Stimulated activated CD4-positive, alpha-beta T cell treated with anti-CD3 and anti-CD28 coated beads, Interleukin-4, amount 100 ng/mL, for 48 hours (primary cell): ENCODE results near the gene TAS2R60.
"Not testable (repeated sequence)": the region's sequence is repeated elsewhere in the genome, so short reads cannot be mapped to it uniquely, and the experiment has no call there.

Experiments used
- DNase-seq, 2 donors: peaks; one replicate each; pipeline ENCODE4 v3.0.0-alpha.2; 2020; ENCODE audit warnings: low read depth in 2 of 2

Gene TAS2R60

DNA sequence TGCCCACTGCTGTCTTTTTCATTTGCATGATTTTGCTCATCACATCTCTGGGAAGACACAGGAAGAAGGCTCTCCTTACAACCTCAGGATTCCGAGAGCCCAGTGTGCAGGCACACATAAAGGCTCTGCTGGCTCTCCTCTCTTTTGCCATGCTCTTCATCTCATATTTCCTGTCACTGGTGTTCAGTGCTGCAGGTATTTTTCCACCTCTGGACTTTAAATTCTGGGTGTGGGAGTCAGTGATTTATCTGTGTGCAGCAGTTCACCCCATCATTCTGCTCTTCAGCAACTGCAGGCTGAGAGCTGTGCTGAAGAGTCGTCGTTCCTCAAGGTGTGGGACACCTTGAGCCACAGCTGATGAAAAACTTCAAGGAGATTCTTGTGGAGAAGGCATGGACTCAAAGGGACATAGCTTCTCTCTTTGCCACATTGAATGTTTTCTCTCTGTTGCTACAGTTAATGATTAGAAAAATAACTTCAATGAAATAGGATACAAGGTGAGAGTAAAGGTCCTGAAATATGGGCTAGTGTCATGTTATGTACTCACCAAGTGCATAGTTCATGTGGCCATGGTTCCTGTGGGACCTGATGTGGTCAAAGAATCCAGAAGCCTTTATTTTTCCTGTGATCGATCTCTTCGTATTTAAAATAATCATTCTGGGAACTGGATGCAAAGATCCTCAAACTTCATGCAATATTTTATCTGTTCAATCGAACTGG, 970 bp downstream of the TAS2R60 start:
- DNase-seq = no peak

DNA sequence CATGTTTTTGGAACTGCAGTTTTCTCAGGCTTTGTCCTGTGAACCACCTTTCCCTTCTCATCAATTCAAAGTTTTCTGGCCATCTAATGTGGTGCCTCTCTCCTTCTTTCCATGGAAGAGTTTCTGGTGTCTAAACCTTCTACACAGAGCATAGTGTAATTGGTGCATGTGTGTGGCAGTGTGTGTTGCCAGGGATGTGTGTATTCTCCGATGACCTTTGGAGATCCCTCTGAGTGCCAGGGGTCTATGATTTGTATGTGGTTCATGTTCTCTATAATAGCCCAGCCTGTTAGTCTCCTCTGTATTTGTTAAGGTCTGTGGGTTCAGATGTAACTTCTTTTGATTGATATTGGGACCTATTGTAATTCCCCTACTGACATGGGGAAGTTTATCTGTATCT, 1.5 kb downstream of the TAS2R60 start:
- no peak for DNase-seq

DNA sequence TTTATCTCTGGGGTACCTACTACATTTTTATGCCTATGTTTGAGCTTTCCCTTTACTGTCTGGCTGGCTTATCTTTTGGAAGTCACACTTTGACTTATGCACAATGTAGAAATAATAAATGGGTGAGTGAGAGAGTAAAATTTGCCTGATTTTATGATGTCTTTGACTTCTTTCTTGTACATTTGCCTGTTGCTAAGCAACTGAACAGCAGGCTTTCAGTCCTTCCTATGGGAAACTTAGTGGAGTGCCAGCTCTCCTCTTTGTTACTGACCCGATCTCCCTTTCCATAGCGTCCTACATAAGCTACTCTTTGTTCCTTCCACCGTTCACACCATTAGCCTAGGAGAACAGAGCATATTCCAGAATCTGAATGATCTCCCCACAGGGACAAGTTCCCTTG, 4.2 kb downstream of the TAS2R60 start:
- no peak for DNase-seq

DNA sequence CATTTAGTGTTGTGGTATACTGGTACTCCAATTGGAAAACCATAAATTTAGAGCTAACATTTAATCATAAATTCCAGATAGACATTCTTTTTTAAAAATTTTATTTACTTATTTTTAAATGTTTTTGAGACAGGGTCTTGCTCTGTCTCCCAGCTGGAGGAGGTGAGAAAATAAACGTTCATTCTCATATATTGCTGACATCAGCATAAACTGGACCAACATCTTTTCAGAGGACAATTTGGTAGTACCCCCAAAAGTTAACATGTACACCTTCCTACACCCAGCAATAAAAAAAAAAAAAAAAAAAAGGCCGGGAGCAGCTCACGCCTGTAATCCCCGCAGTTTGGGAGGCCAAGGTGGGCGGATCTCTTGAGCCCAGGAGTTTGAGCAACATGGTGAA, 5.2 kb downstream of the TAS2R60 start:
- no peak for DNase-seq

DNA sequence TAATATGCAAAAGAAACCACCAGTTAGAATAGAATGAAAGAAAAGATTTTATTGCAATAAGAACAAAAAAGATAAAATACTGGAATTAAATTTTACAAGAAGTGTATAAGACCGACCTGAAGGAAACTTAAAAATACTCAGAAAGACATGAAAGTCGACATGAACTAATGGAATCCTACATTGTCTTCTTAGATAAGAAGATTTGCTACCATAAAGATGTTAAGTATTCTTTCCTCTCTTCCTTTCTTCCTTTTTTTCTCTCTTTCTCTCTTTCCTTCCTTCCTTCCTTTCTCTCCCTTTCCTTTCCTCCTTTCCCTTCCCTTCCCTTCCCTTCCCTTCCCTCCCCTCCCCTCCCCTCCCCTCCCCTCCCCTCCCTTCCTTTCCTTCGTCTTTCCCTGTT, 6.5 kb downstream of the TAS2R60 start:
- DNase-seq = no peak

DNA sequence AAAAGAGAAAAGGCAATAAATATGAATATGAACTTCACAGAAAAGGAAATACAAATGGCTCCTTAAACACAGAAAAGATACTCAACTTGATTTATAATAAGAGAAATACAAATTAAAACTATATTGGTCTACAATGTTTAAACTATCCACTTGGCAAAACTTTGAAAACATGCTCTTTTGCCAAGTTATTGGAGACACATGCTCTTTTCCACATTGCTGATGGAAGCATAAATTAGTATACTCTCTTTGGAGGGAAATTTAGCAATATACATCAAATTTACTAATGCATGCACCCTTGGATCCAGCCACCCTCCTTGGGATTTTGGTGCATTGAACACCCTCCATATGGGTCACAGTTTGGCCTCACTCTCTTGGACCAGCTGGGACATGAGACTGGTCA, 7.9 kb downstream of the TAS2R60 start:
- DNase-seq = no peak

DNA sequence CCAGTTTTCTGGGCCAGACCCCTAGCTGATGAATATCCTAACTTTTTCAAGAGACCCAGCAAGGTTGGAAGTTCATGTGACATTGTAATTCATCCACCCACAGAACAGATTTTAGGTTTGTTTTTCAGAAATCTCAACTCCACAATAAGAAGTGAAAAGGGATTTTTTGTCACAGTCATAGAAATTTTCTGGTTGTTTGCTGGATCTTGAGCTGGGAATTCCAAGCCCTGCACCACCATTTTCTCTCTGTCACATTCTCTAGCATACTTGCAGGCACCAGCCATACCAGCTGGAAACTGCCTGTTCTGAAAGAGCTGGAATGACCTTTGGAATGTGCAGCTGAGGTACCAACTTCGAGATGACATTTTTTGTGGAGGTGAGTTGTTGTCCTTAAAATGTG, 8.5 kb downstream of the TAS2R60 start:
- no peak for DNase-seq

DNA sequence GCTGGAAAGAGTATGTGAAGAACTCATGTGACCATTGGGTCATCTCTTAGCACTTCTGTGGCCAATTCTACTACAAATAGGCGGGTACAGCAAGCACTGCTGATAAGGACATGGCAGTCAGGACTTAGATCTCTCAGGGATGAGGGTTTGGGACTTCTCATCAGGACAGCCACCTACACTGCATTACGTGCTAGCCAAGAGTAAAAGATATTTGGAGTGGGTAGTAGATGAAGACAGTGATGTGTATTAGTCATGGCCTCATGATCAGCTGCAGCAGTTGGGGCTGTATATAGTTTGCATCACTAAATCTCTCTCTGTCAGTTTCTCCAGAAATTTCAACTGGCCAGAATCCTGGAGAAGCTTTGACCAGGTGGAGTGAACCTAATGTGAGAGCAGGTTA, 9.2 kb downstream of the TAS2R60 start:
- DNase-seq = no peak

DNA sequence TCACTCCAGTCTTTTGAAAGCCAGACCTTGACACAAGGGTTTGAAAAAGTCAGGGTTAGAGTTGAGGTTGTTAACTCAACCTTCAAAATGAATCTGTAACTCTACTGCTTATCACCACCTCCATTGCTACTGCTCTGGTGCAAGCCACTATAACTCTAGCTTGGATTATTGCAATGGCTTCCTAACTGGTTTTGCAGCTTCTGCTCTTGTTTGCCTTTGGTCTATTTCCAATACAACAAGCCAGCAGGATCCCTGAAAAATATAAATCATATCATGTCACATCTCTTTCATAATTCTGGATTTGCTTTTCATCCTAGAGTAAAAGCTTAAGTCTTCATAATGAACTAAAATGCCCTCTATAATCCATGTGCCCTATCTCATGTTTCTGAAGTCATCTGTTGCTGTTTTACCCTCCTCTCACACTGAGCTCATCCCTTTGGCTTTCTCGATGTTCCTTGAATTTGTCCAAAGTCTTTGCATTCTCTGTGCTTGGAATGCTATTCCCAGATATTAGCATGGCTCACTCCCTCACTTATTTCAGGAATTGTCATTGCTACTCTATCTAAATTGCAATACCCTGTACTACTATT, 10.9 kb downstream of the TAS2R60 start:
- no peak for DNase-seq

DNA sequence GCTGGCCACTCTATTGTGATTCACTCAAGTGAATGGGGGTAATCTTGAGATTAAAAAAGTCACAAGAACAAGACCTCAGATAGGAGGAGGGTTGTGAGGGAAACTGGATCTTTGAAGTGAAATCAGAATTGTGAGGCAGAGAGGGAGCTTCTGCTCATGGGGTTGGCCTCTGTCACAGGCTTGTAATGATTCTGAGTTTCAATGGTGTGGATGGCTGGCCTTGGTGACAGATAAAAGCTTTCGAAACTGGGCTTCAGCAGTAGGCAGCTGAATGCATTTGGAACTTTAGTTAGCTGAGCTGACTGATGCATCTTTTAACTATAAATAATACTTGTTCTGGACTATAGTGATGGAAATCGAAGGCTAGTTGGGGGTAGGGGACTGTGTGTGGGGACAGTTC, 12.2 kb downstream of the TAS2R60 start:
- DNase-seq = no peak

DNA sequence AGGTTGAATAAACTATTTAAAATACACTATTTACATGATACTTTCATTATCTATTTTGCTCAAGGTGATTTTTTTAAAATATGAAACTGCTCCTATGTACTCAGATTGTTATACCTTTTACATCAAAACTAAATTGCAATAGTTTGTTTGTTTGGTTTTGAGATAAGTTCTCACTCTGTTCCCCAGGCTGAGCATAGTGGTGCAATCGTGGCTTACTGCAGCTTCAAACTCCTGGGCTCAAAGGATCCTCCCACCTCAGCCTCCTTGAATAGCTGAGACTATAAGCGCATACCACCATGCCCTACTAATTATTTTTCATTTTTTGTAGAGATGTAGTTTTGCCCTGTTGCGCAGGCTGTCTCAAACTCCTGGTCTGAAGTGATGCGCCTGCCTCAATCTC, 12.7 kb downstream of the TAS2R60 start:
- no peak for DNase-seq

DNA sequence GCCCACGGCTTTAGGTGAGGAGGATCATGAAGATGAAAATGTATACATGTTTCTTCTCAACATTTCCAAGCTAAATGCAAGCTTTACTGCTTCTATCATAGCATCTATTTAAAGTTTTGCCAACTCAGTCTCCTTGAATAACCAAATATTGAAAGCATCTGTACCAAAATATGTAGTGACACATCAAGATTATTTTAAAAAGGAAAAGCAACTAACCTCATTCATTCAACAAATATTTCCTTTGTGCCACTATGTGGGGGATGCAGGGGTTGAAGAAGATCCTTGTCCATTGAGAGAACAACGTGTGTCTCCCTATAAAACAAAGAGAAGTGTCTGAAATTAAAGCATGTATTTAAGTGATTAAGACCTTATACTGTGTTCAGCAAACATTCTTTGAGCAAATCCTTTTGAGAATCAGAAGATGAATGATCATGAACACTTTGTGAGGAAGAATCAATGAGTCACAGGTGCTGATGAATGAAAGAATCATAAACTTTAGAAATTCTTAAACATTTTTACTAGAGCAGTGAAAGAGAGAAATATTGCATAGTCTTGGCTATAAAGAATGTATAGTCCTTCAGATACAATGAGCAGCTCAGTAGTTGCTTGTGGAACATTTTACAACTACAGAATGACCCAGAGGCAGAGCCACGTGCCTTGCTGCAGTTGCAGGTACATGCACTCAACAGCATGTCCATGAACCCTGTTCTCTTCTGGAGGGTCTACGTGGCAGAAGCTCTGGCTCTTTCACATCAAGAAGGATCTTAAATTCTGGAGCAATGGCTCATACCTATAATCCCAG, 13.9 kb downstream of the TAS2R60 start:
- DNase-seq = no peak

DNA sequence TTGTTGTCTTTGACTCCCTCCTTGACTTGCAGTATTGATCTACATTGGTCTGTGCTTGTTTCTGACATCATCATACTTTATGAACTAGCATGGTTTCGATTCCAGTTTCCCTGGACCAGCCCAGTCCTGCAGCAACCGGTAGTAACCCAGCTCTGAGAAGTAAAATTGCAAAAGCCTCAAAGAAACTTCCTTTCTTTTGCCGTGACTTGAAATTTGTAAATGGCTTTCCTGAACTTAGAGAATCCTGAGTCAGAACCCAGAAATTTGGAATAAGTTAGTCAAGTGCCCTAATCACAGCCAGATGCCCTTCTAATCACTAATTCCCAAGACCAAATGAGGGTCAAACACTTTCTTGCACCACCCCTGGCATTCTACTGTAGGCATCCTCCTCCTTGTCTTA, 15.0 kb downstream of the TAS2R60 start:
- no peak for DNase-seq

DNA sequence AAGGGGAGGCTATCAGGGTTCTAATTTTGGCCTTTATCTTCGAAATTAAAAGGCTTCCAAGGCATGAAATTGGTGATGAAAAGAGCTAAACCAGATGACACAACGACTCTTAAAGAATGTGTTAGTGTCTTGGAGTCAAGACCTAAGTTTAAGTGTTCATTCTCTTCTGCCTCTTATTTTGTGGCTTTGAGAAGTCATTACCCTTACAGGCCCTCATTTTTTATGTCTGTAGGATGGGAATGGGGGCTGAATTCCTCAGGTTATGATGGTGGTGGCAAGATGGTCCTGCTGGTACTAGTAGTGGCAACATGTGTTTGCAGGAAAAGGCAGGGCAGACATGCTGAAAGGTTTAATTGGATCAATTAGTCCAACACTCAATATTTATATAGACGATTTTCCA, 15.4 kb downstream of the TAS2R60 start:
- no peak for DNase-seq

DNA sequence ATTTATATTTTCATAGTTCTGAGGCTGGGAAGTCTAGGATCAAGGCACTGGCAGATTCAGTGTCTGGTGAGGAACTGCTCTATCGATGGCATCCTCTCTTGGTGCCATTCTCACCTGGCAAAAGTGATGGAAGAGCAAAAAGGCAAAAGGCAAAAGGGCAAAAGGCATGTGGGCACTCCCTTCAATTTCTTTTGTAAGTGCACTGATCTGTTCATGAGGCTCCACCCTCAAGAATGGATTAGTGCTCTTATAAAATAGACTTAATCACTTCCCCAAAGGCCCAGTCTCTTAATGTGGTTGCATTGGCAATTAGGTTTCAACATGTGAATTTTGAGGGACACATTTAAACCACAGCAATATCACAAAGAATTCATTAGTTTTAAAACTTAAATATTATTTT, 16.1 kb downstream of the TAS2R60 start:
- no peak for DNase-seq

DNA sequence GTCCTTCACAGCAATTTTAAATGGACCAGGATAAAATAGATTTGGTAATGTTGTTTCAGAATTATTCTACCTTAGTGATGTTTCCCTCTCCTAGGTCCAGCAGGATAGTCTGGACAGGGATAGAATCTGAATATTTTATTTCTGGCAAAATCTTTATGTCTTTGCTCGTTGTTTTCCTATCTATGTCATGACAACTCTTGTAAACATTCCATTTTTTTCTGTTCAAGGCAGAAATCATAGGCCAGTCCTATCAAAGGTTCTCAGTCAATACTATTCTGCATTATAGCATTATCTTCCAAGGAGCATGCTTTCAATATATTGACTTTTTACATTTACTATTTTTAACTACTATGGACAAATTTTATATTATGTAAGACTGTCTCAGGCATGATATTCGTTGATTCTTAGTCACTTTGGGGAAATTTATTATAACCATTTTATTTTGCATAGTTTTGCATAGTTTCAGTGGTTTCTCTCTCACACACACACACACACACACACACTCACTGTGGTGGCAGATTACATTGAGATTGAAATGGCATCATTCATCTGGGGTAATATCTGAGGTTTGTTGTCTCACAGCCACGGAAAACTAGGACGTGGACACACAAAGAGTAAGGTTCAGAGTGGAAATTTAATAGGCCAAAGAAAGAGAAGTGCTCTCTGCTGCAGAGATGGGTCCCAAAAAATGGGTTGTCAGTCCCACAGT, 17.2 kb downstream of the TAS2R60 start:
- DNase-seq = no peak

DNA sequence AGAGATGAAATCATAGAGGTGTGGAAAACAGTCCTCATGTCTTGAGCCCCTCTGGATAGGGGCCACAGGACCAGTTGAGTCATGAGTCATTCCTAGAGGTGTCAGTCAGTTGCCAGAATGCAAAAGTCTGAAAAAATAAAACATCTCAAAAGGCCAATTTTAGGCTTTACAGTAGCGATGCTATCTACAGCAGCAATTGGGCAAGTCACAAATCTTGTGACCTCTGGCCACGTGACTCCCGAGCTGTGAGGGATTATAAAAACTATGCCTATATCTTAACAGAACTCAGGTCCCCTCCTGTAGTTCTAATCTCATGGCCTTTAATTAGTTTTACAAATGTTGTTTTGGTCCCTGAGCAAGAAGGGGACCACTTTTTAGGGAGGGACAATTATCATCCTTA, 18.8 kb downstream of the TAS2R60 start:
- DNase-seq = no peak

DNA sequence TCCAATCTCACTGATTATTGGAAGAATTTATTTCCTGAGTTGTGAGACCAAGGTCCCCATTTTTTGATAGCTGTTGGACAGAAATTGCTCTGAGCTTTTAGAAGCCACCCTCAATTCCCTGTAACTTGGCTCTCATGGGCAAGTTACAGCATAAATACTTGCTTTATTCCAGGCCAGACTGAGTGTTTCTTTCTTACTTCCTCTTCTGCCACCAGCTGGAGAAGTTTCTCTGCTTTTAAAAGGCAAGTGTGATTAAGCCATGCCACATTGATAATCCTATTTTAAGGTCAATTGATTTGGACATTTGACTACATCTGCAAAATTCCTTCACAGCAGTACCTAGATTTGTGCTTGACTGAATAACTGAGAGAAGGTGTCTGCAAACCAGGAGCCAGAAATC, 20.3 kb downstream of the TAS2R60 start:
- DNase-seq = no peak

DNA sequence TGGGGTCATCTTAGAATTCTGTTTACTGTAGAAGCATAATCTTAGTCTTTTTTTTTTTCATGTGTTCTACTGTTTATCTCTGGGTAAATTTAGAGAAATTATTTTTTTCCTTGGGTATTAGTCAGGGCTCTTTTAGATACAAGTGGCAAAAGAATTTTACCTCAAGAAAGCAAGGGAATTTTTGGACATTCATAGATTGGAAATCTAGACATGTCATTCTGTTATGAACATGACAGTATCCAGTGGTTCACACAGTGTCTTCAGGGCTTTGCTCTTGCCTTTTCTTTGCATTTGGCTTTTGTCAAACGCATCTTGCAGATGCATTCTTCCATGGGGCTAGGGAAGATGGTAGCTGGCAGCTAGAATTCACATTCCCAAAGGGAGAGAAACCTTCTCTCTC, 20.7 kb downstream of the TAS2R60 start:
- no peak for DNase-seq

DNA sequence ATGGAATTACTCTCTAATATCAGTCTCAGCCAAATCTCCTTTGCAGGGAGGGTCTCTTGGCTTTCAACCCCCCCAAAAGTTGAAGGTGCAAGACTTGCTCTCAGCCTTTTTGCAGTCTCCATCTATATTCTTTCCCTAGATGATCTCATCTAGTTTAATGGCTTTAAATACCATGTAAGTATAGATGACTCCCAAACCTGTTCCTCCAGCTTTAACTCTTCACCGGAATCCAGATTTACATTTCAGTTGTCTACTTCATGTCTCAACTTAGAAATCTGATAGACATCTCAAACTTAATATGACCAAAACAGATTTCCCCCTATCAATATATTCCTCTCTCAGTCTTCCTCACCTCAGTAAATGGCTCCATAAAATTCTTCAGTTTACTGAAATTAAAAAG, 24.5 kb downstream of the TAS2R60 start:
- DNase-seq = no peak

DNA sequence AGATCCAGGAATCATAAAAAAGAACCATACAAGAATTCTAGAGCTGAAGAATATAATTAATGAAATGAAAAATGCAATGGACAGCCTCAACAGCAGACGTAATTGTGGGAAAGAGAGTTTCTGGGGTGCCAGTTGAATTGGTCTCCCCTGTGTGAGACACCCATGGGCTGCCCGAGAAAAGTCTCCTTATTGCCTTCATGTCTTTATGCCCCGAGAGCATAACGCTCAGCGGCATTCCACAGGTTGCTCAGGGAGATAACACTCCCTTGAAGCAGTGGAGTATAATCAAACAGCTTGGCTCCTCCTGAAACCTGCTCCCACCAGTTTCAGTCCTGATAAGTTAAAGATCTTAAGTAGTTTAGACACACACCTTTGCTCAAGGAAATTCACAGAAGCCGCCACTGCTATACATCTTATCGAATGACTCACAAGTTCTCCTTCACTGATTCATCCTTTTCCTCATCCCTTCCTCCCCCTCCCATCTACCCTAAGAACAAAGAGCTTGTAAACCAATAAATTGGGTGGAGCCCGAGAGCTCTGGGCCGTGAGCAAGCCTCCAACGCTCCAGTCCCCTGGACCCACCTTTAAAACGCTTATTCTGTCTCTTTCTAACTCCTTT, 28.9 kb downstream of the TAS2R60 start:
- DNase-seq = not testable (repeated sequence)

DNA sequence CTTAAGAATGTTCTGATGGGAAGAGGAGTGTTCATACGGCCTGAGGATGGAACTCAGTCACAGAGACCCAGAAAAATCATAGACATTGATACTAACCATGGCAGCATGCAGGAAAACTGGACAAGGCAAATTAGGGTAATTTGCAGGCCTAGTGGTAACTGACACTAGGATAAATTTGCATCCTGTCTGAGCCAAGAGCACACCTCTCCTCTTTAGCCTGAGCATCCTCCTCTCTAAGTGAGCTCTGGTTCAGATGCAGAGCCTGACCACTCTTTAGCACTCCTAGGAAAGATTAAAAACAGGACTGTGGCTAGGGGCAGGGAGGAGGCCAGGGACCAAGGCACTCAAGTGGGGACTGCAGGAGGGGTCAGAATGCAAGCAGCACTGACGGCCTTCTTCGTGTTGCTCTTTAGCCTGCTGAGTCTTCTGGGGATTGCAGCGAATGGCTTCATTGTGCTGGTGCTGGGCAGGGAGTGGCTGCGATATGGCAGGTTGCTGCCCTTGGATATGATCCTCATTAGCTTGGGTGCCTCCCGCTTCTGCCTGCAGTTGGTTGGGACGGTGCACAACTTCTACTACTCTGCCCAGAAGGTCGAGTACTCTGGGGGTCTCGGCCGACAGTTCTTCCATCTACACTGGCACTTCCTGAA, 34.4 kb downstream of the TAS2R60 start, which contains the start of gene TAS2R41:
TAS2R41 (plus strand) TSS at position 373 of the 650 bp plus-strand sequence; CDS start at position 373, 0 bp downstream.
- no peak for DNase-seq
